ENCODE measurements around the gene FHIT. TPM values are rescaled to one million over a fixed set of nuclear protein-coding genes. Genes with fewer than 3 reads are reported as not detected.

The FHIT gene
- total and polyA plus RNA-seq, 2 experiments from 2014 or later, result 9.7 to 16.2 TPM

- Histone ChIP-seq H3K4me2 (no peak overlapping the region), H3K79me2 (no peaks in the 10 kb centered on the region), H3K36me3 (replicated peaks; ENCODE audit: insufficient read depth, low read depth) (no peaks in the 10 kb centered on the region), H3K4me3 (no peak overlapping the region), H3K27me3 (no peaks in the 10 kb centered on the region), H3K27ac (no peak overlapping the region), H4K20me1 (ENCODE audit: insufficient read depth, poor library complexity, severe bottlenecking) (no peaks in the 10 kb centered on the region), H3K4me1 (ENCODE audit: insufficient read depth) (no peaks in the 10 kb centered on the region), H3K9me2 (replicated peaks; ENCODE audit: insufficient read depth) (no peaks in the 10 kb centered on the region), H2AFZ (no peak overlapping the region), H3K9me3 (ENCODE audit: low read depth) (no peaks in the 10 kb centered on the region)
- 23% methylated on average over 3 of the region's 3 CpGs for WGBS (ENCODE audit: low lambda C conversion rate, missing lambda C conversion rate)
- TF ChIP-seq EZH2phosphoT487 (IDR thresholded peaks at IDR 0.05; ENCODE audit: low read depth, severe bottlenecking, unreplicated experiment) (no peak), CTCF (IDR thresholded peaks at IDR 0.05; ENCODE audit: poor library complexity) (no peak), EZH2 (IDR thresholded peaks at IDR 0.05; ENCODE audit: borderline replicate concordance) (no peak)
- DNase-seq (ENCODE audit: low spot score), result no peak
Observed at GRCh38 chr3:61141697-61142096, 109.6 kb downstream of the FHIT start.

GRCh38 chr3:61141227-61141626 lies 110.0 kb downstream of the FHIT start:
- DNase-seq (ENCODE audit: low spot score), result no peak
- no peak for TF ChIP-seq EZH2phosphoT487 (IDR thresholded peaks at IDR 0.05; ENCODE audit: low read depth, severe bottlenecking, unreplicated experiment)
- TF ChIP-seq EZH2 (IDR thresholded peaks at IDR 0.05; ENCODE audit: borderline replicate concordance), result no peak
- no peak for TF ChIP-seq CTCF (IDR thresholded peaks at IDR 0.05; ENCODE audit: poor library complexity)
- no peak overlapping the region for H3K4me2 ChIP-seq
- no peaks in the 10 kb centered on the region for H4K20me1 ChIP-seq (ENCODE audit: insufficient read depth, poor library complexity, severe bottlenecking)
- whole genome bisulfite sequencing (ENCODE audit: low lambda C conversion rate, missing lambda C conversion rate), result 29% methylated on average over 4 of the region's 4 CpGs
- no peaks in the 10 kb centered on the region for H3K4me1 ChIP-seq (ENCODE audit: insufficient read depth)
- H3K27ac ChIP-seq, result no peak overlapping the region
- no peaks in the 10 kb centered on the region for H3K27me3 ChIP-seq
- H3K79me2 ChIP-seq, result no peaks in the 10 kb centered on the region
- H3K9me2 ChIP-seq (replicated peaks; ENCODE audit: insufficient read depth), result no peaks in the 10 kb centered on the region
- no peak overlapping the region for H2AFZ ChIP-seq
- H3K4me3 ChIP-seq, result no peak overlapping the region
- no peaks in the 10 kb centered on the region for H3K9me3 ChIP-seq (ENCODE audit: low read depth)
- no peaks in the 10 kb centered on the region for H3K36me3 ChIP-seq (replicated peaks; ENCODE audit: insufficient read depth, low read depth)

- H3K4me2 ChIP-seq, result no peak overlapping the region
- no peaks in the 10 kb centered on the region for H4K20me1 ChIP-seq (ENCODE audit: insufficient read depth, poor library complexity, severe bottlenecking)
- no peaks in the 10 kb centered on the region for H3K27me3 ChIP-seq
- no peak overlapping the region for H3K27ac ChIP-seq
- no peaks in the 10 kb centered on the region for H3K4me1 ChIP-seq (ENCODE audit: insufficient read depth)
- WGBS (ENCODE audit: low lambda C conversion rate, missing lambda C conversion rate), result 96% methylated on average over 4 of the region's 4 CpGs
- DNase-seq (ENCODE audit: low spot score), result no peak
- H3K9me2 ChIP-seq (replicated peaks; ENCODE audit: insufficient read depth), result no peaks in the 10 kb centered on the region
- TF ChIP-seq CTCF (IDR thresholded peaks at IDR 0.05; ENCODE audit: poor library complexity) (no peak), EZH2phosphoT487 (IDR thresholded peaks at IDR 0.05; ENCODE audit: low read depth, severe bottlenecking, unreplicated experiment) (no peak), EZH2 (IDR thresholded peaks at IDR 0.05; ENCODE audit: borderline replicate concordance) (no peak)
- no peaks in the 10 kb centered on the region for H3K79me2 ChIP-seq
- H3K36me3 ChIP-seq (replicated peaks; ENCODE audit: insufficient read depth, low read depth), result no peaks in the 10 kb centered on the region
- no peak overlapping the region for H2AFZ ChIP-seq
- H3K4me3 ChIP-seq, result no peak overlapping the region
- no peaks in the 10 kb centered on the region for H3K9me3 ChIP-seq (ENCODE audit: low read depth)
Observed at GRCh38 chr3:61139686-61140085, 111.6 kb downstream of the FHIT start.

- 94% methylated on average over 5 of the region's 5 CpGs for WGBS (ENCODE audit: low lambda C conversion rate, missing lambda C conversion rate)
- TF ChIP-seq EZH2phosphoT487 (IDR thresholded peaks at IDR 0.05; ENCODE audit: low read depth, severe bottlenecking, unreplicated experiment) (no peak), CTCF (IDR thresholded peaks at IDR 0.05; ENCODE audit: poor library complexity) (no peak), EZH2 (IDR thresholded peaks at IDR 0.05; ENCODE audit: borderline replicate concordance) (no peak)
- H3K27me3 ChIP-seq, result no peaks in the 10 kb centered on the region
- no peaks in the 10 kb centered on the region for H3K9me2 ChIP-seq (replicated peaks; ENCODE audit: insufficient read depth)
- no peaks in the 10 kb centered on the region for H4K20me1 ChIP-seq (ENCODE audit: insufficient read depth, poor library complexity, severe bottlenecking)
- H3K9me3 ChIP-seq (ENCODE audit: low read depth), result no peaks in the 10 kb centered on the region
- H3K36me3 ChIP-seq (replicated peaks; ENCODE audit: insufficient read depth, low read depth), result no peaks in the 10 kb centered on the region
- no peak overlapping the region for H3K27ac ChIP-seq
- H3K79me2 ChIP-seq, result no peaks in the 10 kb centered on the region
- H3K4me3 ChIP-seq, result no peak overlapping the region
- no peak overlapping the region for H3K4me2 ChIP-seq
- DNase-seq (ENCODE audit: low spot score), result no peak
- no peaks in the 10 kb centered on the region for H3K4me1 ChIP-seq (ENCODE audit: insufficient read depth)
- H2AFZ ChIP-seq, result no peak overlapping the region
Observed at GRCh38 chr3:61138401-61138800, 112.9 kb downstream of the FHIT start.

Measured in hepatocyte (in vitro differentiated cells).